Esophagus muscularis mucosa (tissue), 4 donors: ENCODE data around the gene ATP7B. TPM values are rescaled to one million over a fixed set of nuclear protein-coding genes. Genes with fewer than 3 reads are reported as not detected.

Experiments
- DNase-seq: peaks from one replicate; pipeline ENCODE4 v3.0.0-alpha.2; 2017; ENCODE audit errors: extremely low spot score
- H3K27ac ChIP-seq, 4 donors: fragments of 200-600 bp; sonication (generic); replicated peaks in 1 of 4; 1 replicate in 3 of 4; 2 replicates in 1 of 4; pipeline ENCODE4 v1.5.1; 2016 to 2019; ENCODE audit warnings: mild to moderate bottlenecking in 1 of 4
- H3K27me3 ChIP-seq, 4 donors: fragments of 200-600 bp; sonication (generic); one replicate each; pipeline versions ENCODE4 v1.5.1 to v1.6.0; 2016 to 2019
- H3K36me3 ChIP-seq, 4 donors: fragments of 200-600 bp; sonication (generic); one replicate each; pipeline ENCODE4 v1.5.1; 2016 to 2019
- H3K4me1 ChIP-seq, 4 donors: fragments of 200-600 bp; sonication (generic); one replicate each; pipeline ENCODE4 v1.5.1; 2016 to 2019
- H3K4me3 ChIP-seq, 4 donors: fragments of 200-600 bp; sonication (generic); 1 replicate in 2 of 4; 2 replicates in 2 of 4; pipeline ENCODE4 v1.5.1; 2016 to 2019; ENCODE audit warnings: mild to moderate bottlenecking in 4 of 4, moderate library complexity in 1 of 4
- H3K9me3 ChIP-seq, 4 donors: fragments of 200-600 bp; sonication (generic); 1 replicate in 3 of 4; 2 replicates in 1 of 4; pipeline ENCODE4 v1.5.1; 2016 to 2019
- EP300 ChIP-seq: sonication (generic); formaldehyde crosslinking; IDR thresholded peaks from one replicate; pipeline ENCODE4 v1.6.1; 2017; ENCODE audit warnings: antibody characterized with exemption
- POLR2A ChIP-seq: fragments of 450-650 bp; IDR thresholded peaks from one replicate; pipeline ENCODE4 v1.6.1; 2017; ENCODE audit warnings: antibody characterized with exemption, moderate library complexity, mild to moderate bottlenecking, low read depth
- POLR2AphosphoS5 ChIP-seq, 2 donors: sonication (generic); formaldehyde crosslinking; IDR thresholded peaks; one replicate each; pipeline ENCODE4 v1.6.1; 2017; ENCODE audit warnings: antibody characterized with exemption in 2 of 2
- WGBS: methylation state at CpG from one replicate; pipeline ENCODE4 v1.1.5; 2018; 5-methylcytosine and 5-hydroxymethylcytosine counted together
- intact Hi-C: fragments of 100-400 bp; cut with DNase I; formaldehyde crosslinking; loops from one replicate; pipeline ENCODE4 v1.15.1; 2023
- total RNA-seq, 4 donors: library from RNA; depleted of rRNA; stranded (reverse); fragments of >200 nt; gene quantifications; one replicate each; pipeline versions ENCODE4 v1.1.0 to v1.2.1, GENCODE V29; 2016
- TF ChIP-seq, protein P1 (sequence below), 3 experiments: fragments of 200-600 bp in 2 of 3; fragments of 450-650 bp in 1 of 3; sonication (generic) in 2 of 3; IDR thresholded peaks; one replicate each; pipeline ENCODE4 v1.5.1; 2017 to 2019; ENCODE audit warnings: antibody characterized with exemption in 3 of 3, mild to moderate bottlenecking in 2 of 3, moderate library complexity in 1 of 3

Gene ATP7B
- total RNA-seq, 4 donors from 2014 or later = 2.5 to 5.2 (median 4.4) TPM

GRCh38 chr13:52011632-52012511, 622 bp upstream of the ATP7B start, which contains the start of gene ALG11:
Gene ALG11 (plus strand): TSS chr13:52012398. CDS start chr13:52012419, 21 bp downstream.
- Histone ChIP-seq H3K9me3 (no peaks in the 10 kb centered on the region), H3K4me3 (peak within 1 kb of the TSS; percentile 90 to 98 (median 93)), H3K36me3 (peaks cover 0 to 8% (median 6%) of the 10 kb centered on the region in 4 donors), H3K27ac (peak within 1 kb of the TSS; percentile 73 to 82 (median 80)), H3K4me1 (peaks cover 15 to 45% (median 27%) of the 10 kb centered on the region in 4 donors), H3K27me3 (no peaks in the 10 kb centered on the region)
- TF ChIP-seq POLR2A (no peak), POLR2AphosphoS5 (IDR thresholded peaks at IDR 0.05) (peak; percentile 79 to 83), EP300 (no peak)
- TF ChIP-seq, protein P1, sequence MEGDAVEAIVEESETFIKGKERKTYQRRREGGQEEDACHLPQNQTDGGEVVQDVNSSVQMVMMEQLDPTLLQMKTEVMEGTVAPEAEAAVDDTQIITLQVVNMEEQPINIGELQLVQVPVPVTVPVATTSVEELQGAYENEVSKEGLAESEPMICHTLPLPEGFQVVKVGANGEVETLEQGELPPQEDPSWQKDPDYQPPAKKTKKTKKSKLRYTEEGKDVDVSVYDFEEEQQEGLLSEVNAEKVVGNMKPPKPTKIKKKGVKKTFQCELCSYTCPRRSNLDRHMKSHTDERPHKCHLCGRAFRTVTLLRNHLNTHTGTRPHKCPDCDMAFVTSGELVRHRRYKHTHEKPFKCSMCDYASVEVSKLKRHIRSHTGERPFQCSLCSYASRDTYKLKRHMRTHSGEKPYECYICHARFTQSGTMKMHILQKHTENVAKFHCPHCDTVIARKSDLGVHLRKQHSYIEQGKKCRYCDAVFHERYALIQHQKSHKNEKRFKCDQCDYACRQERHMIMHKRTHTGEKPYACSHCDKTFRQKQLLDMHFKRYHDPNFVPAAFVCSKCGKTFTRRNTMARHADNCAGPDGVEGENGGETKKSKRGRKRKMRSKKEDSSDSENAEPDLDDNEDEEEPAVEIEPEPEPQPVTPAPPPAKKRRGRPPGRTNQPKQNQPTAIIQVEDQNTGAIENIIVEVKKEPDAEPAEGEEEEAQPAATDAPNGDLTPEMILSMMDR (IDR thresholded peaks at IDR 0.05) = no peak
- intact Hi-C loops = no loop called here
- WGBS = 0% methylated on average over 18 of the region's 82 CpGs
- peak; percentile 100 for DNase-seq

DNA sequence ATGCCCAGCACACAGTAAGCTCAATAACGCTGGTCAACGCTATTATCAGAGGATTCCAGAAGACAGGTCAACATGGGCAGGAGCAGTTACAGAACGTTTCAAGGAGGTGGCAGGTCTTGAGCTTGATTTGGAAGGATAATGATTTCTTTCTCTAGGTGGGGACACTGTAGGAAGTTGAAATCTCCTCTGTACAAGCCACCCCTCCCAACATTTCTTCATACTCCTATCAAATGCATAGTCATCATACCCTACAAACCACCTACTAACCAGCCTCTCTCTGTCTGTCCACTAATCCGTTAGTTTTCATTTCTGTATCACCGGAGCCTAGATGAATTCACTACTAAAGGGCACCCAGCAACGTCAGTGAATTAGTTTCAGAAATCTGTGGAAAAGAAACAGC, 1.3 kb downstream of the ATP7B start:
- no peak overlapping the region for H3K27ac ChIP-seq
- intact Hi-C loops = loop anchor here (10.0 kb wide), 1 partner anchor 195 kb away; no protein-coding TSS in a partner anchor
- H3K36me3 ChIP-seq = no peaks in the 10 kb centered on the region
- no peaks in the 10 kb centered on the region for H3K27me3 ChIP-seq
- TF ChIP-seq POLR2AphosphoS5 (IDR thresholded peaks at IDR 0.05) (no peak), POLR2A (no peak), EP300 (no peak)
- TF ChIP-seq, protein P1 (IDR thresholded peaks at IDR 0.05) = no peak
- no peak for DNase-seq
- no peaks in the 10 kb centered on the region for H3K9me3 ChIP-seq
- H3K4me1 ChIP-seq = peaks cover 15 to 42% (median 27%) of the 10 kb centered on the region in 4 donors
- no peak overlapping the region for H3K4me3 ChIP-seq
- WGBS = 69% methylated on average over 6 of the region's 6 CpGs

DNA sequence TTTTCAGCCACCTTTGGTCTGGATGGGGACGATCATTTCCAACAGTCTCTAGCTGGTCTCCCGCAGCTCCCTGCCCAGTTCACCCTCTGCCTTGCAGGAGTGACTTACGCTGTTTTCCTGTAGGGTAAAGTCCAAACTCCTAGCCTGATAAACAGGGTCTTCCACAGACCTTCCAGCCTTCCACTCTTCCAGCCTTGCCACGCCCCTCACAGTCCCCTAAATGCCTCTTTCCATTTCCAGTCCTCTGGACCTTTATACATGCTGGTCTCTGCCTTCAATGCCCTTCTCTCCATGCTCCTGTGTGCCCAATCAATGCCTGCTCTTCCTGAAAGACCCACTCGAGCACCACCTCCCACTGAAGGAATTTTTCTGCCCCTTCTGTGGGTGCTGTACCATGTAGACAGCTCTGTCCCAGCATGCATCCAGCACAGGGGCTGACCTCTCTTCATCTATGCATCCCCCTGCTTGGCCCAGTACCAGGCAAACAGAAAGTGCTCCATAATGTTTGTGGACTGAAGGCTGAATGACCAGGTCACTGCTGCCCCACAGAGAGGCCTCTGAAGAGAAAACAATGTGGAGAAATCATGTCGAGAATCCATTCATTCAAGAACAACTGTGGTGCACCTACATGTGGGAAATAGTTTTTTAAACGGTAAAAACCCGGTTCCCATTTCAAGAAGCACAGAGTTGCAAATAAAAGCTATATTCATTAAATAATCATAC, 4.6 kb downstream of the ATP7B start:
- no peaks in the 10 kb centered on the region for H3K9me3 ChIP-seq

GRCh38 chr13:52005841-52006522, 5.3 kb downstream of the ATP7B start:
- Histone ChIP-seq H3K27ac (no peak overlapping the region), H3K4me1 (peaks cover 3 to 17% (median 11%) of the 10 kb centered on the region in 4 donors), H3K9me3 (no peaks in the 10 kb centered on the region), H3K4me3 (no peak overlapping the region), H3K27me3 (no peaks in the 10 kb centered on the region), H3K36me3 (no peaks in the 10 kb centered on the region)
- TF ChIP-seq, protein P1 (IDR thresholded peaks at IDR 0.05) = no peak
- TF ChIP-seq POLR2AphosphoS5 (IDR thresholded peaks at IDR 0.05) (no peak), POLR2A (no peak), EP300 (no peak)
- WGBS = 93% methylated on average over 13 of the region's 13 CpGs
- intact Hi-C loops = loop anchor here (10.0 kb wide), 1 partner anchor 191 kb away; no protein-coding TSS in a partner anchor
- no peak for DNase-seq

More for the DNA sequence above, 4.6 kb downstream of the ATP7B start:
- Histone ChIP-seq H3K4me3 (no peak overlapping the region), H3K27ac (no peak overlapping the region), H3K36me3 (no peaks in the 10 kb centered on the region), H3K27me3 (no peaks in the 10 kb centered on the region), H3K4me1 (peaks cover 5 to 20% (median 15%) of the 10 kb centered on the region in 4 donors)
- WGBS = 86% methylated on average over 8 of the region's 8 CpGs
- intact Hi-C loops = loop anchor here (10.0 kb wide), 1 partner anchor 192 kb away; no protein-coding TSS in a partner anchor
- no peak for DNase-seq
- TF ChIP-seq POLR2A (no peak), POLR2AphosphoS5 (IDR thresholded peaks at IDR 0.05) (no peak), EP300 (no peak)
- TF ChIP-seq, protein P1 (IDR thresholded peaks at IDR 0.05) = no peak
